A673 (cell line): ENCODE results near the gene PTPN22. TPM values are rescaled to one million over a fixed set of nuclear protein-coding genes. Genes with fewer than 3 reads are reported as not detected.

Experiments
- BruUV-seq: library from RNA; stranded (reverse); fragments of 400-500 nt; replicated peaks from 2 replicates; lab custom pipeline; 2021; lab: Mats Ljungman, UMichigan
- CTCF ChIA-PET: fragments of 300-600 bp; sonication (Branson Sonifier 250); formaldehyde crosslinking; loops from one replicate; lab custom pipeline; 2022; ENCODE audit warnings: antibody characterized with exemption; lab: Charles Lee
- POLR2A ChIA-PET: fragments of 300-600 bp; sonication (Branson Sonifier 250); formaldehyde crosslinking; loops from one replicate; lab custom pipeline; 2022; ENCODE audit warnings: antibody characterized with exemption; ENCODE audit not compliant: low non-redundant PET; lab: Charles Lee
- DNase-seq: peaks from one replicate; pipeline ENCODE4 v3.0.0-alpha.2; 2015; ENCODE audit warnings: low spot score
- H3K27ac ChIP-seq: fragments of 200-600 bp; sonication (generic); 2 replicates; pipeline ENCODE4 v1.5.1; 2016; ENCODE audit warnings: mixed run types, low read depth, mild to moderate bottlenecking, mixed read lengths, antibody characterized with exemption, low read length; ENCODE audit not compliant: poor library complexity, severe bottlenecking
- H3K27me3 ChIP-seq: fragments of 200-600 bp; sonication (generic); replicated peaks from 2 replicates; pipeline ENCODE4 v1.6.1; 2017; ENCODE audit warnings: mixed run types, low read depth, mild to moderate bottlenecking, mixed read lengths, antibody characterized with exemption, low read length; ENCODE audit not compliant: insufficient read depth, poor library complexity
- H3K36me3 ChIP-seq: fragments of 200-600 bp; sonication (generic); 2 replicates; pipeline ENCODE4 v1.6.1; 2016; ENCODE audit warnings: mixed run types, mild to moderate bottlenecking, mixed read lengths, antibody characterized with exemption, low read length; ENCODE audit not compliant: insufficient read depth, poor library complexity, severe bottlenecking
- H3K4me1 ChIP-seq: fragments of 200-600 bp; sonication (generic); 2 replicates; pipeline ENCODE4 v1.6.1; 2017; ENCODE audit warnings: mixed run types, mild to moderate bottlenecking, mixed read lengths, antibody characterized with exemption, low read length; ENCODE audit not compliant: insufficient read depth, poor library complexity, severe bottlenecking
- H3K4me3 ChIP-seq: fragments of 200-600 bp; sonication (generic); 2 replicates; pipeline ENCODE4 v1.5.1; 2016; ENCODE audit warnings: low read depth, mixed run types, mild to moderate bottlenecking, mixed read lengths, low read length; ENCODE audit not compliant: poor library complexity, severe bottlenecking
- H3K9me3 ChIP-seq: fragments of 200-600 bp; sonication (generic); 2 replicates; pipeline ENCODE4 v1.6.1; 2016; ENCODE audit warnings: mixed run types, low read depth, mild to moderate bottlenecking, mixed read lengths, antibody characterized with exemption, low read length; ENCODE audit not compliant: poor library complexity, severe bottlenecking
- CTCF ChIP-seq: fragments of 300-800, 200-600 bp; sonication (generic); conservative IDR thresholded peaks from 2 replicates; pipeline ENCODE4 v1.5.1; 2017; ENCODE audit warnings: low read depth, mild to moderate bottlenecking, antibody characterized with exemption, low read length, moderate library complexity, mixed read lengths
- EZH2 ChIP-seq: fragments of 200-600 bp; sonication (generic); IDR thresholded peaks from 2 replicates; pipeline ENCODE4 v1.6.1; 2017; ENCODE audit warnings: borderline replicate concordance, low read depth, mild to moderate bottlenecking, mixed read lengths, antibody characterized with exemption, low read length; ENCODE audit not compliant: poor library complexity, severe bottlenecking
- intact Hi-C: fragments of 100-400 bp; cut with micrococcal nuclease; formaldehyde crosslinking; loops from one replicate; pipeline ENCODE4 v1.10.0; 2022; ENCODE audit not compliant: unreplicated experiment
- total RNA-seq: library from RNA; stranded (reverse); gene quantifications from 2 replicates; pipeline ENCODE4 v1.2.3, GENCODE V29; 2021

PTPN22 gene
- total RNA-seq, 1 experiment from 2014 or later, result 0.26 TPM

GRCh38 chr1:113912594-113913311 is 41.2 kb upstream of the PTPN22 start:
- H3K4me1 ChIP-seq, result peaks cover 5% of the 10 kb centered on the region
- H3K27me3 ChIP-seq, result no peaks in the 10 kb centered on the region
- ChIA-PET POLR2A (no interaction called here), CTCF (no interaction called here)
- H3K4me3 ChIP-seq, result no peak overlapping the region
- no TSS peak for BruUV-seq
- H3K27ac ChIP-seq, result no peak overlapping the region
- intact Hi-C loops, result no loop called here
- TF ChIP-seq CTCF (no peak), EZH2 (no peak)
- no peaks in the 10 kb centered on the region for H3K9me3 ChIP-seq
- DNase-seq, result no peak
- peaks cover 51% of the 10 kb centered on the region for H3K36me3 ChIP-seq

GRCh38 chr1:113905435-113905861 is 33.9 kb upstream of the PTPN22 start:
- POLR2A ChIA-PET, result no interaction called here
- BruUV-seq, result no TSS peak
- H3K9me3 ChIP-seq, result no peaks in the 10 kb centered on the region
- H3K27ac ChIP-seq, result peak overlapping the region; percentile 86
- no peaks in the 10 kb centered on the region for H3K27me3 ChIP-seq
- DNase-seq, result no peak
- peaks cover 60% of the 10 kb centered on the region for H3K36me3 ChIP-seq
- CTCF ChIA-PET, result interaction anchor here (0.7 kb wide), 1 partner anchor 11 kb away, joined by 4 read pairs; no protein-coding TSS in a partner anchor
- TF ChIP-seq EZH2 (no peak), CTCF (no peak)
- peak overlapping the region; percentile 86 for H3K4me3 ChIP-seq
- intact Hi-C loops, result loop anchor here (1.0 to 2.0 kb wide), 2 partner anchors 24 to 71 kb away; partner anchors contain the start of gene HIPK1
- H3K4me1 ChIP-seq, result peaks cover 10% of the 10 kb centered on the region

- no TSS peak for BruUV-seq
- ChIA-PET POLR2A (no interaction called here), CTCF (interaction anchor here (0.5 to 2.1 kb wide), 3 partner anchors 24 to 187 kb away, joined by 3 to 6 read pairs (median 6); partner anchors contain the start of gene HIPK1)
- H3K27me3 ChIP-seq, result no peaks in the 10 kb centered on the region
- H3K9me3 ChIP-seq, result no peaks in the 10 kb centered on the region
- peaks cover 10% of the 10 kb centered on the region for H3K4me1 ChIP-seq
- peak within 1 kb of the TSS; percentile 86 for H3K27ac ChIP-seq
- H3K4me3 ChIP-seq, result peak within 1 kb of the TSS; percentile 86
- peak; percentile 100 for DNase-seq
- TF ChIP-seq EZH2 (no peak), CTCF (peak; percentile 70)
- H3K36me3 ChIP-seq, result peaks cover 60% of the 10 kb centered on the region
- intact Hi-C loops, result loop anchor here (1.0 to 2.0 kb wide), 2 partner anchors 24 to 70 kb away; partner anchors contain the start of gene HIPK1
Observed at GRCh38 chr1:113904674-113905434, 33.3 kb upstream of the PTPN22 start, which contains the start of the genes AP4B1 and DCLRE1B. Gene AP4B1, minus strand, starts transcription at chr1:113904799. Its CDS starts 82 bp downstream, at chr1:113904717. Gene DCLRE1B, plus strand, starts transcription at chr1:113905326. Its CDS starts 261 bp downstream, at chr1:113905587.
